Effector memory CD4-positive, alpha-beta T cell (primary cell): ENCODE data around the gene PAPLN.
"Not testable (repeated sequence)": the region's sequence is repeated elsewhere in the genome, so short reads cannot be mapped to it uniquely, and the experiment has no call there.

ENCODE experiments used
- DNase-seq, 3 donors: peaks; one replicate each; pipeline ENCODE4 v3.0.0-alpha.2; 2020
- H3K27ac ChIP-seq: 2 replicates; pipeline ENCODE4 v1.7.0; 2013; ENCODE audit warnings: mild to moderate bottlenecking, low read length, moderate library complexity; ENCODE audit not compliant: insufficient read depth, poor library complexity, severe bottlenecking
- H3K27me3 ChIP-seq: replicated peaks from 2 replicates; pipeline ENCODE4 v1.7.0; 2013; ENCODE audit warnings: mild to moderate bottlenecking, low read length; ENCODE audit not compliant: insufficient read depth, control insufficient read depth, poor library complexity, severe bottlenecking
- H3K36me3 ChIP-seq: 2 replicates; pipeline ENCODE4 v1.7.0; 2013; ENCODE audit warnings: mild to moderate bottlenecking, low read length, moderate library complexity; ENCODE audit not compliant: control insufficient read depth, insufficient read depth
- H3K4me1 ChIP-seq: 2 replicates; pipeline ENCODE4 v1.7.0; 2013; ENCODE audit warnings: low read length, mild to moderate bottlenecking; ENCODE audit not compliant: control insufficient read depth, insufficient read depth, poor library complexity, severe bottlenecking
- H3K4me3 ChIP-seq: 2 replicates; pipeline ENCODE4 v1.7.0; 2013; ENCODE audit warnings: low read length, low read depth, mild to moderate bottlenecking; ENCODE audit not compliant: insufficient read depth, poor library complexity, severe bottlenecking
- H3K9me3 ChIP-seq: 2 replicates; pipeline ENCODE4 v1.7.0; 2013; ENCODE audit warnings: mild to moderate bottlenecking, low read length, moderate library complexity; ENCODE audit not compliant: control insufficient read depth

Gene PAPLN

GRCh38 chr14:73309207-73309606 is 71.9 kb downstream of the PAPLN start:
- not testable (repeated sequence) for DNase-seq, H3K9me3 ChIP-seq, H3K27me3 ChIP-seq, H3K36me3 ChIP-seq, H3K4me1 ChIP-seq, H3K27ac ChIP-seq, H3K4me3 ChIP-seq

GRCh38 chr14:73311708-73312030 is 74.4 kb downstream of the PAPLN start:
- H3K4me3 ChIP-seq, result no peak overlapping the region

GRCh38 chr14:73312687-73313086 is 75.4 kb downstream of the PAPLN start:
- Histone ChIP-seq H3K36me3 (no peaks in the 10 kb centered on the region), H3K4me1 (peaks cover 3% of the 10 kb centered on the region), H3K27ac (no peak overlapping the region), H3K4me3 (no peak overlapping the region), H3K9me3 (no peaks in the 10 kb centered on the region), H3K27me3 (no peaks in the 10 kb centered on the region)
- DNase-seq, result no peak

More at GRCh38 chr14:73311708-73312030, 74.4 kb downstream of the PAPLN start:
- Histone ChIP-seq H3K27me3 (no peaks in the 10 kb centered on the region), H3K36me3 (no peaks in the 10 kb centered on the region), H3K9me3 (no peaks in the 10 kb centered on the region), H3K4me1 (peaks cover 3% of the 10 kb centered on the region), H3K27ac (no peak overlapping the region)
- no peak for DNase-seq

- no peaks in the 10 kb centered on the region for H3K27me3 ChIP-seq
- H3K36me3 ChIP-seq, result no peaks in the 10 kb centered on the region
- DNase-seq, result no peak
- H3K9me3 ChIP-seq, result no peaks in the 10 kb centered on the region
- H3K4me1 ChIP-seq, result peaks cover 3% of the 10 kb centered on the region
- H3K27ac ChIP-seq, result no peak overlapping the region
- H3K4me3 ChIP-seq, result no peak overlapping the region
These were observed 75.8 kb downstream of the PAPLN start for GRCh38 chr14:73313151-73313550.

- Histone ChIP-seq H3K27ac (no peak overlapping the region), H3K9me3 (no peaks in the 10 kb centered on the region), H3K36me3 (no peaks in the 10 kb centered on the region), H3K4me3 (no peak overlapping the region), H3K4me1 (peaks cover 10% of the 10 kb centered on the region), H3K27me3 (no peaks in the 10 kb centered on the region)
- DNase-seq, result no peak
These were observed 86.6 kb downstream of the PAPLN start for GRCh38 chr14:73323896-73324399.
